Measurements from ENCODE around the gene DMPK. TPM values are rescaled to one million over a fixed set of nuclear protein-coding genes. Genes with fewer than 3 reads are reported as not detected.

The DMPK gene
- total and polyA plus RNA-seq, 9 of the 15 experiments (the other 6 are each of a cell fraction or from before 2014, with no cell fraction given), result 0.24 to 31.3 (median 7.3) TPM

DNA sequence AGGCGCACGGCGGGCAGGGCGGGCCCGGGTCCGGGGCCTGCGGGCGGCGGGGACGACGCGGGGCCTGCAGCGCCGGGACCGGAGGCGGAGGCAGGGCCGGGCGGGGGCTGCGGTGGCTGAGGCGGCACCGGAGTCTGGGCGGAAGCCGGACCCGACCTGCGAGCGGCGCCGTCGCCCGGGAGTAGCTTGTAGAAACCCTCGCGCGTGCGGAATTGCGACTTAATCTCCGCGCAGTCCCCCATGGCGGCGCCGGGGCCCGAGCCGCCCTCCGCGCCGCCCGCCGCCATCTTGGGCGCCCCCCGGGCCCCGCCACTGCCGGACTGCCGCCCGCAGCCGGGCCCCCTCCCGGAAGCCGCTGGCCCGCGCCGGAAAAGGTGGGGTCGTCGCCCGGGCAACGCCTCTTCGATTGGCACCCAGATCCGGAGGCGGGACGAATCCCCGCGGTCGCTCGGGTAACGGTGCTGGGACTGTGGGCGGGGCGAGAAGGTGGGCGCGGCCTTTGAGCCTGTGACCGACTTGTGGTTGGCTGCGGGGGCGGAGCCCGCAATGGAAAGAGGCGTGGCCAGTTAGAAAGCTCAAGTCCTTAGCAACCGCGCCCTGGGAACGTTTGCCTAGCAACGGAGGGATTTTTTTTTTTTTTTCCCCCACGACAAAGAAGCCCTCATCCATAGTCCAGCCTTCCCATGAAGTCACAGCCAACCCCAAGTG lies 10.3 kb upstream of the DMPK start, which contains the start of gene DMWD (continued):
- TF ChIP-seq, protein P1, sequence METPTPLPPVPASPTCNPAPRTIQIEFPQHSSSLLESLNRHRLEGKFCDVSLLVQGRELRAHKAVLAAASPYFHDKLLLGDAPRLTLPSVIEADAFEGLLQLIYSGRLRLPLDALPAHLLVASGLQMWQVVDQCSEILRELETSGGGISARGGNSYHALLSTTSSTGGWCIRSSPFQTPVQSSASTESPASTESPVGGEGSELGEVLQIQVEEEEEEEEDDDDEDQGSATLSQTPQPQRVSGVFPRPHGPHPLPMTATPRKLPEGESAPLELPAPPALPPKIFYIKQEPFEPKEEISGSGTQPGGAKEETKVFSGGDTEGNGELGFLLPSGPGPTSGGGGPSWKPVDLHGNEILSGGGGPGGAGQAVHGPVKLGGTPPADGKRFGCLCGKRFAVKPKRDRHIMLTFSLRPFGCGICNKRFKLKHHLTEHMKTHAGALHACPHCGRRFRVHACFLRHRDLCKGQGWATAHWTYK (CRISPR knock-in tag; IDR thresholded peaks at IDR 0.05), result 0 out of 2 replicates have a peak, but pooled peaks have one; percentile 47
- TF ChIP-seq BMI1 (IDR thresholded peaks at IDR 0.05; ENCODE audit: low read length) (peak; percentile 98), ZFX (CRISPR knock-in tag; IDR thresholded peaks at IDR 0.05) (peak; percentile 61), POLR2G (IDR thresholded peaks at IDR 0.05; ENCODE audit: low read depth, low read length) (peak; percentile 92), SP1 (CRISPR knock-in tag; IDR thresholded peaks at IDR 0.05) (peak; percentile 85), NEUROD1 (IDR thresholded peaks at IDR 0.05; ENCODE audit: borderline replicate concordance, low read depth, low read length, partially characterized antibody) (peak; percentile 93), CREB1 (IDR thresholded peaks at IDR 0.05) (no peak), CREB1 (CRISPR knock-in tag; IDR thresholded peaks at IDR 0.05) (peak; percentile 42; the same call in 1 of the 2 replicates), ZNF24 (IDR thresholded peaks at IDR 0.05) (peak; percentile 37; the same call in 1 of the 2 replicates), ZFPM2 (CRISPR knock-in tag; IDR thresholded peaks at IDR 0.05) (no peak), KDM5B (IDR thresholded peaks at IDR 0.05; ENCODE audit: insufficient replicate concordance, low read depth, low read length) (no peak), SIN3A (IDR thresholded peaks at IDR 0.05; ENCODE audit: borderline replicate concordance in 2 of 2, control insufficient read depth in 1 of 2, low read depth in 2 of 2, low read length in 2 of 2) (peak; percentile 53 to 71; a peak in 2 of 4 replicates), RBM25 (IDR thresholded peaks at IDR 0.05; ENCODE audit: low read depth, low read length, severe bottlenecking) (peak; percentile 76), ESRRA (IDR thresholded peaks at IDR 0.05; ENCODE audit: borderline replicate concordance, low read depth) (peak; percentile 90; the same call in 1 of the 2 replicates), TAF1 (IDR thresholded peaks at IDR 0.05; ENCODE audit: control insufficient read depth, extremely low read depth, insufficient read depth, low read length, severe bottlenecking) (peak; percentile 79), ELF4 (CRISPR knock-in tag; IDR thresholded peaks at IDR 0.05) (no peak)
- TF ChIP-seq, protein P2, sequence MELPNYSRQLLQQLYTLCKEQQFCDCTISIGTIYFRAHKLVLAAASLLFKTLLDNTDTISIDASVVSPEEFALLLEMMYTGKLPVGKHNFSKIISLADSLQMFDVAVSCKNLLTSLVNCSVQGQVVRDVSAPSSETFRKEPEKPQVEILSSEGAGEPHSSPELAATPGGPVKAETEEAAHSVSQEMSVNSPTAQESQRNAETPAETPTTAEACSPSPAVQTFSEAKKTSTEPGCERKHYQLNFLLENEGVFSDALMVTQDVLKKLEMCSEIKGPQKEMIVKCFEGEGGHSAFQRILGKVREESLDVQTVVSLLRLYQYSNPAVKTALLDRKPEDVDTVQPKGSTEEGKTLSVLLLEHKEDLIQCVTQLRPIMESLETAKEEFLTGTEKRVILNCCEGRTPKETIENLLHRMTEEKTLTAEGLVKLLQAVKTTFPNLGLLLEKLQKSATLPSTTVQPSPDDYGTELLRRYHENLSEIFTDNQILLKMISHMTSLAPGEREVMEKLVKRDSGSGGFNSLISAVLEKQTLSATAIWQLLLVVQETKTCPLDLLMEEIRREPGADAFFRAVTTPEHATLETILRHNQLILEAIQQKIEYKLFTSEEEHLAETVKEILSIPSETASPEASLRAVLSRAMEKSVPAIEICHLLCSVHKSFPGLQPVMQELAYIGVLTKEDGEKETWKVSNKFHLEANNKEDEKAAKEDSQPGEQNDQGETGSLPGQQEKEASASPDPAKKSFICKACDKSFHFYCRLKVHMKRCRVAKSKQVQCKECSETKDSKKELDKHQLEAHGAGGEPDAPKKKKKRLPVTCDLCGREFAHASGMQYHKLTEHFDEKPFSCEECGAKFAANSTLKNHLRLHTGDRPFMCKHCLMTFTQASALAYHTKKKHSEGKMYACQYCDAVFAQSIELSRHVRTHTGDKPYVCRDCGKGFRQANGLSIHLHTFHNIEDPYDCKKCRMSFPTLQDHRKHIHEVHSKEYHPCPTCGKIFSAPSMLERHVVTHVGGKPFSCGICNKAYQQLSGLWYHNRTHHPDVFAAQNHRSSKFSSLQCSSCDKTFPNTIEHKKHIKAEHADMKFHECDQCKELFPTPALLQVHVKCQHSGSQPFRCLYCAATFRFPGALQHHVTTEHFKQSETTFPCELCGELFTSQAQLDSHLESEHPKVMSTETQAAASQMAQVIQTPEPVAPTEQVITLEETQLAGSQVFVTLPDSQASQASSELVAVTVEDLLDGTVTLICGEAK (IDR thresholded peaks at IDR 0.05), result peak; percentile 92
- TF ChIP-seq, protein P2 (CRISPR knock-in tag; IDR thresholded peaks at IDR 0.05), result no peak

All from K562 (cell line).